Activated naive CD4-positive, alpha-beta T cell (primary cell): ENCODE results near the gene DCC.

ENCODE experiments used
- DNase-seq, 4 experiments: peaks; one replicate each; lab custom pipeline; 2025; lab: John Stamatoyannopoulos, UW

The DCC gene

DNA sequence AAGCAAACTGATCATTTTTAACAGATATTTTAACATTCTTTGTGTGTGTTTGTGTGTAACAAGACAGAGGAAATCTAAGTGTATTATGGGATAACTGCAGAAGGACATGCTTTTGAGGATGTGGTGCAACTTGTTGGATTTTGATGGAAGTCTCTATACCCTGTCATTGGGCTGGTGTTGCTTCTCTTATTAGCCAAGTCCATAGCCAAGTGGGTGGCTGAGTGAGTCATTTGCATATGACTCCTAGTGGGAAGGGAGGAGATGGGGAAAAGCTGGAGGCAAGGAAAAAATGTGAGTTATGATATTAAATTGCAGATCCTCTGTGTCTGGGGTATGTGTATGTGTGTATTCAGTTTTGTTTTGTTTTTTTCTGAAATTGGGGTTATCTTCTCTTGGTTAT, 879.9 kb downstream of the DCC start:
- no peak for DNase-seq

DNA sequence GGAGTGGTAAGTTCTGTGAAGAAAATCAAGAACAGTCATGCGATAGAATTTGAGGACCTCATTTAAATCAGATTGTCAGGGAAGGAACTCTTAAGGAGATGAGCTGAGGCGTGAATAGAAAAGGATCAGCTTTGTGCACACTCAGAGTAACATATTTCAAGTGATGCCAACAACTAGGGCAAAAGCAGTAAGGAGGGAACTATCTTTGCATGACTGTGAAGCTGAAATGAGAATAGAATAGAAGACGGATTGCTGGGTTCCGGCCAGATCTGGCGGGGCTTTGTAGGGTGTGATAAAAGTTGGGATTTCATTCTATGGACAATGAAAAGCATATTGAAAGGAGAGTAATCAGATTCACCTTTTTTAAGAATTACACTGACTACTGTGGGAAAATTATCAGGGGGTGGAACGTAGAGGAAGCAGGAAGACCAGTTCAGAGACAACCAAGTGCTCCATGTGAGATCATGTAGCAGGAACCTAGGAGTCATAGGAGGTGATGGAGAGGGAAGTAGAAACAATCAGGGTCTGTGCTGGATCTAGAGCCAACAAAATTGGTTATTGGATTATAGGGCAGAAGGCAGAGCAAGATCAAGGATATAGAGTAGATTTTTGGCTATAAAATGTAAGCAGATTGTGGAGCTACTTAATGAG, 884.3 kb downstream of the DCC start:
- no peak for DNase-seq

- DNase-seq: no peak
Observed at GRCh38 chr18:53225567-53226325, 885.7 kb downstream of the DCC start.

DNA sequence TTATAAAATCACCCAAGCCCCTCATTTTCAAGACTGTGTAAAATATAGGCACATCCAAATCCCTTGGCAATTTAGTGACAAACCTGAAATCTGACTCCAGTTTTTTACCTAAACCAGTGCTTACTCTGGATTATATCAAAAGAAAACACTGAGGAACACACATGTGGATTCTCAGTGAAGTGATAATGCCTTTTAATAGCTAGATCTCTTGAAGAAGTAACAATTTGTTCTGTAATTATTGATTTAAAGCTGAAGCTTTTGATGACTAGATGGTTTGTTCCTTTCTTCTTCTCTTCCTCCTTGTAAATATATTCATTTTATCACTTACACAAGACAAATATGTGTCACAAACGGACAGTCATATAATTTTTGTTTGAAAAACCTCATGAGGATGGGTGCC, 894.6 kb downstream of the DCC start:
- no peak for DNase-seq

- DNase-seq: no peak
Observed at GRCh38 chr18:53241161-53241560, 901.2 kb downstream of the DCC start.

GRCh38 chr18:53253789-53254188, 913.8 kb downstream of the DCC start:
- no peak for DNase-seq

- no peak for DNase-seq
Observed at GRCh38 chr18:53254265-53254664, 914.3 kb downstream of the DCC start.

- no peak for DNase-seq
Observed at GRCh38 chr18:53261241-53261640, 921.2 kb downstream of the DCC start.

- no peak for DNase-seq
Observed at GRCh38 chr18:53266850-53267249, 926.9 kb downstream of the DCC start.

DNA sequence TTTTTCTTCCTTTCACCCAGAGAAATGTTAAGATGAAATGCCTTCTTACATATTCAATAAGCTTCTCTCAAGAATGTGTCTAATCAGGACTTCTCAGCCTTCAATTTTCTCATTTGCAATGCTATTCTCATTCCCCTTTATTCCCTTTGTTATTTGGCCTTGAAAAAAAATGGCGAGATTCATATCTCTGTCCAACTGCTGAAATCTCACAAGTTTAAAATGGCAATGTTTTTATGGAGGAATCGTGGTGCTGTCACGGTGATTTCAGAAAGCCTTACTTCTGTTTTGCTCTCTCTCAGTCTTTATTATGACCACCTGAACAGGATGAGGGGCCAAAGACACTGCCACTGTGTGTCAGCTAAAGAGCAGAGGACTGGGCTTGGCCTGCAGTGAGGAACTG, 928.5 kb downstream of the DCC start:
- DNase-seq: no peak

DNA sequence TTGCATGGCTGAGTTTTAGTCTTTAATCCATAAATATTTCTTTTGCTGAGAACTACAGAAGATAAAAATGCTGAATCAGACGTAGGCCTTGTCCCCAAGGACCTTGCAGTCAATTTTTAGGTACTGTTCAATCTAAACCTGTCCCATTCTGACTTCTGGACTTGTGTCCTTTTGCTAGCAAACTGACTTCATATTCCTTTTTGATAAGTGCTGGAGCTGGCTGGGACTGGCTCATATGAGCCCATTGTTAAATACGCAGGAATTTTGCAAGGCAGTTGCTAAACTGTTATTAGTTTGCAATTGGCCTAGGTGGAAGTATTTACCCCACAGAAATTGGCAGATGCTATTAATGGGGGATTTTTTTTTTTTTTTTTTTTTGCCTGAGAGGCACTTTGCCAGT, 941.4 kb downstream of the DCC start:
- no peak for DNase-seq

- no peak for DNase-seq
Observed at GRCh38 chr18:53283708-53284107, 943.7 kb downstream of the DCC start.

DNA sequence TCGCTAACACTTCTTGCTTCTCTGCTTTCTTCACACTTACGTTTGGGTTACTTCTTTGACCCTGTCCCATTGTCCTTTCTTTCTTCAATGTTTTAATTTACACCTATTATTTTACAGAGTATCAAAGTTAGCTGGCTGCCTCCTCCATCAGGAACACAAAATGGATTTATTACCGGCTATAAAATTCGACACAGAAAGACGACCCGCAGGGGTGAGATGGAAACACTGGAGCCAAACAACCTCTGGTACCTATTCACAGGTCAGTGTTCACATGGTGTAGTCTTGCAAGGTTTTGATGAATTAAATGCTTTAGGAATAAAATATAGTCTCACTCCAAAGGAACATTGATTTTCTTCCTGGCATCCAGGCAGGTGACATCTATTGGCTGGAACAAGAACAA, 965.5 kb downstream of the DCC start:
- DNase-seq: no peak

DNA sequence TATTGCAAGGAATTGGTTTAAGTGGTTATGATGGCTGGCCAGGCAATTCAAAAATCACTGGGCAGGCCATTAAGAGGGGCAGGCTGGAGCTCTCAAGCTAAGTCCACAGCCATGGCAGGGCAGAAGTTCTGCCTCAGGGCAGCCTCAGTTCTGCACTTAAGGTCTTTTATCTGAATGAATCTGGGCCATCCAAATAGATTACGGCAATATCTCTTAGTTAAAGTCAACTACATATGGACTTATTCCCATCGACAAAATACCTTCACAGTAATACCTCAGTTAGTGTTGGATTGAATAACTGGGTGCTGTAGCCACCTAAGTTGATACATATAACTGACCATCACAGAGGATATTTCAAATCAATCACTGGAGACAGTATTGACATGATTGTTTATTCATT, 979.6 kb downstream of the DCC start:
- no peak for DNase-seq

DNA sequence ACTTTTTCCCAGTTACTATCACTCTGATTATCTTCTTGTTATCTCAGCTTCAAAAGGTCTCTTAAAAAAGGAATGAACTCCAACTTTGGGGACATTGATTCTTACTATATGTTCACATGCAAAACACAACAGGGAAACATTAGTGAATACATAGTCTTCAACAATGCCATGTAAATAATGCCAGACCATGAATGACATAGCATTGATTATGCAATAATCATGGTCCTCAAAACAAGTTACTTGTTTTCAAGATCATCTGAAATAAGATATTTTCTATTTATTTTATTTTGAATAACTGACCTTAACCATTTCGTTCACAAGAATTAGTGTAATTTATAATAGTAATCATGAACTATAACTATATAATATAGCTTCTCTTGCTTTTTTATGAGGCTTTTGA, 982.2 kb downstream of the DCC start:
- DNase-seq: no peak

DNA sequence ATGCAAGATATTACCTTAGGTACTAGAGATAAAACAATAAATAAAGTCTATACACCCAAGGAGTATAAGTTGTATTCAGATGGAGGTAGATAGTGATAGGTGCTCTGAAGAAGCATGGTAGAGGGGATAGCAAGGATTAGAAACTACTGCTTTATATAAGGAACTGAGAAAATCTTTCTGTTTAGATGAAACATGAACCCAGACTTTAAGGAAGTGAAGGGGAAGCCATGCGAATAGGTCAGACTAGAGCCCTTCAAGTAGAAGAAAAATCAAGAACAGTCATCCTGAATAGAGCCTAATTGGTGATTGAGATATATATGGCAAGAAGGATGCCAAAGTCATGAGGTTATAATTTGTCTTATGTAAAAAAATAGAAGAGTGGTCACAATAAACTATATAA, 984.4 kb downstream of the DCC start:
- DNase-seq: no peak

DNA sequence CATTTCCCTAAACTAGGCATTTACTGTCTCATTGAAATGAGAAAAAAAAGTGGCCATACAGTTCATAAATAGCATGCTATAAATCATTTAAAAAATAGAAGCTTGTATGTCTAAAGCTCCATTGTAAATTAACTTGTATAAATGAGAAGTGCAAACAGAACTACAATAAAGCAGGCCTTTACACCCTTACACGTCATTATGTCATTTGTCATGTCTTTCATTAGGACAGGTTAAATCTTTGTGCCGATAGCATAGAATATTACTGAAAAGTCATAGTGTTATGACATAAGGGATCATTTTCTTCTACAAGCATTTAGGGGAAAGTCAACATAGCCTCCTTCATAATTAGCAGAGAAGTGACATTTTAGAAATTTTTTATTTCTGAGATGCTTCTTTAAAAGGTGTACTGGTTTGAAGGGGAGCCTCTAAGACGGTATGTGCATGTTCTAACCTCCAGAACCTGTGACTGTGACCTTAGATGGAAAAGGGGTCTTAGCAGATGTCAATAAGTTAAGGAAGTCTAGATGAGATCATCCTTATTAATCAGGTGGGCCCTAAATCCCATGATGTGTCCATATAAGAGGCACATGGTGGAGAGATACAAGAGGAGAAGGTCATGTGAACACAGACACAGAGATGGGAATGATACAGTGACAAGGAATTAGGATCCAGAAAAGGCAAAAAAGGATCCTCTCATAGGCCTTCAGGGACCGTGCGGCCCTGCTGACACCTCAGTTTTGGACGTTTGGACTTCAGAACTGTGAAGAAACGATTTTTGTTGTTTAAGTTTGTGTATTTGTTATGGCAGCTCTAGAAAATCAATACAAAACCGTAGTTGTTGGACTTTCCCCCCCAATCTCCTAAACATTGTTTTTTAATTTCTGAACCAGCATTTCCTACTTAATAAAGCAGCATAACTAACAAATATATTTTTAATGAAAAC, 1020.8 kb downstream of the DCC start:
- DNase-seq: no peak

- no peak for DNase-seq
Observed at GRCh38 chr18:53375621-53376020, 1035.6 kb downstream of the DCC start.

- no peak for DNase-seq
Observed at GRCh38 chr18:53380063-53380639, 1040.2 kb downstream of the DCC start.

- no peak for DNase-seq
Observed at GRCh38 chr18:53382870-53383269, 1042.9 kb downstream of the DCC start.

- no peak for DNase-seq
Observed at GRCh38 chr18:53385889-53386288, 1045.9 kb downstream of the DCC start.

GRCh38 chr18:53387581-53387980, 1047.6 kb downstream of the DCC start:
- no peak for DNase-seq
